ENCODE measurements around the gene RREB1.

The RREB1 gene

DNA sequence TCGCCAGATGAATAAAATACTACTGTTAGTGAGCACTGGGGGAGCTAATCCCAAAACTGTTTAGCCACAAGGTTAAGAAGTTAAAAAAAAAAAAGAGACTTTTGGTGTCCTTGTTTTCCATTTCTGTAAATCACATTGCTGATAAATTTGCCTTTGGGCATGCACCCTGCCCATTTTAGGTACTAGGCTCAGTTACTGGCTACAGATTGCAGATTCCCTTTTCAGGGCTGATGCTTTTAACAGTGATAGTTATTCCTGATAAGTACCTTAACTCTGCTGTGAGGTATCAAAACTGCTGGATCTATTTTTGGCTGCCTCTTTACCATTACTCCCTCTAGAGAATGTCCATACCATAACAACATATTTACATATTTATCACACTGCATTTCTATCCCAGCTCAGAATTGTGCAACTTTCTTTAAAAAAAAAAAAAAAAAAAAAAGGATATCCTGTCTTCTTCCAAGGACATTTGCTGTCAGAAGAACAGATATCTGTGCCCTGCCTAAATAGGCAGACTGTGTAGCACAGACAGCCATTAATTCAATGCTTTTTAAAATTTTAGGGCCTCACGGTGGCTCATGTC, 110.7 kb downstream of the RREB1 start:
- TF ChIP-seq, protein P1, sequence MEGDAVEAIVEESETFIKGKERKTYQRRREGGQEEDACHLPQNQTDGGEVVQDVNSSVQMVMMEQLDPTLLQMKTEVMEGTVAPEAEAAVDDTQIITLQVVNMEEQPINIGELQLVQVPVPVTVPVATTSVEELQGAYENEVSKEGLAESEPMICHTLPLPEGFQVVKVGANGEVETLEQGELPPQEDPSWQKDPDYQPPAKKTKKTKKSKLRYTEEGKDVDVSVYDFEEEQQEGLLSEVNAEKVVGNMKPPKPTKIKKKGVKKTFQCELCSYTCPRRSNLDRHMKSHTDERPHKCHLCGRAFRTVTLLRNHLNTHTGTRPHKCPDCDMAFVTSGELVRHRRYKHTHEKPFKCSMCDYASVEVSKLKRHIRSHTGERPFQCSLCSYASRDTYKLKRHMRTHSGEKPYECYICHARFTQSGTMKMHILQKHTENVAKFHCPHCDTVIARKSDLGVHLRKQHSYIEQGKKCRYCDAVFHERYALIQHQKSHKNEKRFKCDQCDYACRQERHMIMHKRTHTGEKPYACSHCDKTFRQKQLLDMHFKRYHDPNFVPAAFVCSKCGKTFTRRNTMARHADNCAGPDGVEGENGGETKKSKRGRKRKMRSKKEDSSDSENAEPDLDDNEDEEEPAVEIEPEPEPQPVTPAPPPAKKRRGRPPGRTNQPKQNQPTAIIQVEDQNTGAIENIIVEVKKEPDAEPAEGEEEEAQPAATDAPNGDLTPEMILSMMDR (IDR thresholded peaks at IDR 0.05), result no peak

DNA sequence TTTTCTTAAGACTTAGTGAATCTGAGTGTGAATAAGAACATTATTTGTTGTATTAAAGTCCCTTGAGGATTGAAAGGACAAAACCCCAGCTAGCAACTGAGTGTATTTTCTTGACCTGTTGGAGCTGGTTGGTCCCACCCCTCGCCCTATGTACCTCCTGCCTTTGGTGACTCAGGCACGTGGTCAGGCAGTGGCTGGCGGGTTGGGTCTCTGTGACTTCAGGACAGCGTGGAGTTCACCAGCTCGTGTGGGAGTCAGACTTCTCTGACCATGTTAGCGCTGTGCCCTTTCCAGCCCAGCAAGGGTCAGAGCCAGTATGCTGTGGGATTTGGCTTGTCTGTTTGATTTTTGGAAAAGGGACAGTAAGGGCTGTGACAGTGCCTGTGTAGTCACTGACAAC, 111.5 kb downstream of the RREB1 start:
- TF ChIP-seq, protein P1 (IDR thresholded peaks at IDR 0.05), result no peak

DNA sequence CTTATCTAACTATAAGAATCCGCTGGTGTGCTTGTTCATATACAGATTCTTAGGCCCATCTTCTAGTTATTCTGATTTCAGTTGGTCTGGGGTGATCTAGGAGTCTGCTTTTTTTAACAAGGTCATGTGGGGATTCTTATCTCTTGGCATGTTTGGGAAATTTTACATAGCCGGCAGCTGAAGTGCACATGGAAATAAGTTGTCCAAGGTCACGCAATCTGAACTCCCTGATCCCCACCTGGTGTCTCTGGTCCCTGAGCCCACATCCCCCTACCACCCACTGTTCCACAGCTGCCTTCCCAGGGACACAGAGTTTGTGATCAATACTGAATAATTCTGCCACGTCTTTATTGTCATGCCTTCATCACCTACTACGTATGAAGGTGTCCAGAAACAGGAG, 114.4 kb downstream of the RREB1 start:
- TF ChIP-seq, protein P1 (IDR thresholded peaks at IDR 0.05), result no peak

DNA sequence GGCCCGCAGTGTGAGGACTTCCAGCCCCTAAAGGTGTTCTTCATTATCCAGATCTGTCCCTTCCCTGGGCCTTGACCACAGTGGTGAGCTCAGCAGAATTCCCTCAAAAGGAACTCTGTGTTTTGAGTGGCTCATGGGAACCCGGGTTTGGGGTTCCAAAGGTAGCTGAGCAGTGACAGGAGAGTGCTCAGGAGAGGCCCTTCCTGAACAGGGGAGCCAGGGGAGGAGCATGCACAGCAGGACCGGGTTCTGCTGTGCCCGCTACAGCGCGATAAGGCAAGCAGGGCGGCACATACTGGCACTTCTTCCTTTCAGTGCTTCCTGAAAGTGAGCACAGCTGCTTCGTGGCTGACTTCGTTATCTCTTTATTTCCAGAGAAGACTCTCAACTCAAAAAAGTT, 117.0 kb downstream of the RREB1 start:
- TF ChIP-seq, protein P1 (IDR thresholded peaks at IDR 0.05), result no peak

GRCh38 chr6:7228662-7229375, 121.1 kb downstream of the RREB1 start:
- TF ChIP-seq, protein P1 (IDR thresholded peaks at IDR 0.05), result no peak

DNA sequence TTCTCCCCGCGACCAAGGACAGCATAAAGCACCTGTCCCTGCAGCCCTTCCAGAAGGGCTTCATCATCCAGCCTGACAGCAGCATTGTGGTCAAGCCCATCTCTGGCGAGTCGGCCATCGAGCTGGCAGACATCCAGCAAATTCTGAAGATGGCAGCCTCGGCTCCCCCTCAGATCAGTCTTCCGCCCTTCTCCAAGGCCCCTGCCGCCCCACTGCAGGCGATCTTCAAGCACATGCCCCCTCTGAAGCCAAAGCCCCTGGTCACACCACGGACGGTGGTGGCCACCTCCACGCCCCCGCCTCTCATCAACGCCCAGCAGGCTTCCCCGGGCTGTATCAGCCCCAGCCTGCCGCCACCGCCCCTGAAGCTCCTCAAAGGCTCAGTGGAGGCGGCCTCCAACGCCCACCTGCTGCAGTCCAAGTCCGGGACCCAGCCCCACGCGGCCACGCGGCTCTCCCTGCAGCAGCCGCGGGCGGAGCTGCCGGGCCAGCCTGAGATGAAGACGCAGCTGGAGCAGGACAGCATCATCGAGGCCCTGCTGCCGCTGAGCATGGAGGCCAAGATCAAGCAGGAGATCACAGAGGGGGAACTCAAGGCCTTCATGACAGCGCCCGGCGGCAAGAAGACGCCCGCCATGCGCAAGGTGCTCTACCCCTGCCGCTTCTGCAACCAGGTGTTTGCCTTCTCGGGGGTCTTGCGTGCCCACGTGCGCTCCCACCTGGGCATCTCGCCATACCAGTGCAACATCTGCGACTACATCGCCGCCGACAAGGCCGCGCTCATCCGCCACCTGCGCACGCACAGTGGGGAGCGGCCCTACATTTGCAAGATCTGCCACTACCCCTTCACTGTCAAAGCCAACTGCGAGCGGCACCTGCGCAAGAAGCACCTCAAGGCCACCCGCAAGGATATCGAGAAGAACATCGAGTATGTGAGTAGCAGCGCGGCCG, 121.9 kb downstream of the RREB1 start:
- TF ChIP-seq, protein P1 (IDR thresholded peaks at IDR 0.05), result no peak

DNA sequence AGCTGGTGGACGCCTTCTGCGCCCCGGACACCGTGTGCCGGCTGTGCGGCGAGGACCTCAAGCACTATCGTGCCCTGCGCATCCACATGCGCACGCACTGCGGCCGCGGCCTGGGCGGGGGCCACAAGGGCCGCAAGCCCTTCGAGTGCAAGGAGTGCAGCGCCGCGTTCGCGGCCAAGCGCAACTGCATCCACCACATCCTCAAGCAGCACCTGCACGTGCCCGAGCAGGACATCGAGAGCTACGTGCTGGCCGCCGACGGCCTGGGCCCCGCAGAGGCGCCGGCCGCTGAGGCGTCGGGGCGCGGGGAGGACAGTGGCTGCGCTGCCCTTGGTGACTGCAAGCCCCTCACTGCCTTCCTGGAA, 122.5 kb downstream of the RREB1 start:
- TF ChIP-seq, protein P1 (IDR thresholded peaks at IDR 0.05), result no peak

Data from LNCAP (cell line).